NCI-H1694 (cell line): ENCODE data around the gene CST3.
A peak's percentile ranks its signal among the peaks of the same experiment; 100 is the strongest.
"Not testable (repeated sequence)": the region's sequence is repeated elsewhere in the genome, so short reads cannot be mapped to it uniquely, and the experiment has no call there.

Experiments used
- DNase-seq: peaks from one replicate; lab custom pipeline; 2025; lab: John Stamatoyannopoulos, UW

CST3 gene

GRCh38 chr20:23643659-23644058 lies 5.9 kb upstream of the CST3 start:
- no peak for DNase-seq

- no peak for DNase-seq
Measured at GRCh38 chr20:23641936-23642751, 4.4 kb upstream of the CST3 start.

GRCh38 chr20:23640671-23641667 lies 3.2 kb upstream of the CST3 start:
- DNase-seq: peak; percentile 23

GRCh38 chr20:23640018-23640601 lies 2.4 kb upstream of the CST3 start:
- no peak for DNase-seq

- DNase-seq: no peak
Measured at GRCh38 chr20:23639490-23639958, 1.8 kb upstream of the CST3 start.

- no peak for DNase-seq
Measured at GRCh38 chr20:23638309-23638708, 554 bp upstream of the CST3 start.

- DNase-seq: no peak
Measured at GRCh38 chr20:23636908-23637281, 860 bp downstream of the CST3 start.

GRCh38 chr20:23636182-23636907 lies 1.4 kb downstream of the CST3 start:
- DNase-seq: no peak

- not testable (repeated sequence) for DNase-seq
Measured at GRCh38 chr20:23635768-23636090, 2.0 kb downstream of the CST3 start.

GRCh38 chr20:23634985-23635767 lies 2.6 kb downstream of the CST3 start:
- no peak for DNase-seq

- DNase-seq: no peak
Measured at GRCh38 chr20:23634044-23634801, 3.5 kb downstream of the CST3 start.

GRCh38 chr20:23632711-23633573 lies 4.8 kb downstream of the CST3 start:
- DNase-seq: no peak

GRCh38 chr20:23631981-23632710 lies 5.6 kb downstream of the CST3 start:
- DNase-seq: no peak

GRCh38 chr20:23631226-23631822 lies 6.4 kb downstream of the CST3 start:
- no peak for DNase-seq

- no peak for DNase-seq
Measured at GRCh38 chr20:23630392-23630849, 7.3 kb downstream of the CST3 start.

GRCh38 chr20:23629542-23630391 lies 8.0 kb downstream of the CST3 start:
- DNase-seq: no peak

- no peak for DNase-seq
Measured at GRCh38 chr20:23629017-23629541, 8.7 kb downstream of the CST3 start.
